OCI-LY7 (cell line): ENCODE results near the gene SETDB2. TPM values are rescaled to one million over a fixed set of nuclear protein-coding genes. Genes with fewer than 3 reads are reported as not detected.

ENCODE experiments used
- BruUV-seq: library from RNA; stranded (reverse); fragments of 400-500 nt; replicated peaks from 2 replicates; lab custom pipeline; 2021; lab: Mats Ljungman, UMichigan
- CTCF ChIA-PET: fragments of 300-600 bp; sonication (Branson Sonifier 250); formaldehyde crosslinking; loops from one replicate; lab custom pipeline; 2022; ENCODE audit warnings: antibody characterized with exemption; ENCODE audit not compliant: unreplicated experiment; lab: Charles Lee
- POLR2A ChIA-PET: fragments of 300-600 bp; sonication (Branson Sonifier 250); formaldehyde crosslinking; loops from one replicate; lab custom pipeline; 2022; ENCODE audit warnings: antibody characterized with exemption; lab: Charles Lee
- DNase-seq: peaks from one replicate; pipeline ENCODE4 v3.0.0-alpha.2; 2015; ENCODE audit warnings: low spot score
- H2AFZ ChIP-seq: fragments of 200-600 bp; sonication (generic), shearing (Covaris generic); 2 replicates; pipeline ENCODE4 v1.6.1; 2014; ENCODE audit warnings: mild to moderate bottlenecking, antibody characterized with exemption, low read length, moderate library complexity
- H3K27ac ChIP-seq: fragments of 200-600 bp; sonication (generic); 2 replicates; pipeline ENCODE4 v1.5.1; 2014; ENCODE audit warnings: mixed run types, low read depth, mild to moderate bottlenecking, moderate library complexity, low read length, inconsistent platforms; ENCODE audit not compliant: poor library complexity, severe bottlenecking
- H3K36me3 ChIP-seq: fragments of 200-600 bp; sonication (generic); 2 replicates; pipeline ENCODE4 v1.6.1; 2014; ENCODE audit warnings: mild to moderate bottlenecking, antibody characterized with exemption, low read length, moderate library complexity, mixed read lengths; ENCODE audit not compliant: insufficient read depth
- H3K4me1 ChIP-seq: fragments of 200-600 bp; sonication (generic); 2 replicates; pipeline ENCODE4 v1.5.1; 2014; ENCODE audit warnings: mild to moderate bottlenecking, low read length; ENCODE audit not compliant: insufficient read depth, poor library complexity, severe bottlenecking
- H3K4me2 ChIP-seq: fragments of 200-600 bp; sonication (generic); 2 replicates; pipeline ENCODE4 v1.6.1; 2014; ENCODE audit warnings: mild to moderate bottlenecking, low read length
- H3K4me3 ChIP-seq: fragments of 200-600 bp; sonication (generic); 2 replicates; pipeline ENCODE4 v1.5.1; 2014; ENCODE audit warnings: mild to moderate bottlenecking, low read depth, low read length; ENCODE audit not compliant: poor library complexity, severe bottlenecking
- H3K79me2 ChIP-seq: fragments of 200-600 bp; sonication (generic); 2 replicates; pipeline ENCODE4 v1.6.1; 2016; ENCODE audit warnings: low read depth, mild to moderate bottlenecking, low read length, moderate library complexity, mixed read lengths; ENCODE audit not compliant: insufficient read depth
- H3K9me2 ChIP-seq: fragments of 200-600 bp; sonication (generic); 2 replicates; pipeline ENCODE4 v1.6.1; 2016; ENCODE audit warnings: mild to moderate bottlenecking, low read length, mixed read lengths; ENCODE audit not compliant: insufficient read depth
- H3K9me3 ChIP-seq: fragments of 200-600 bp; sonication (generic); 2 replicates; pipeline ENCODE4 v1.6.1; 2014; ENCODE audit warnings: mild to moderate bottlenecking, mixed run types, low read length, mixed read lengths
- H4K20me1 ChIP-seq: fragments of 200-600 bp; sonication (generic); 2 replicates; pipeline ENCODE4 v1.6.1; 2014; ENCODE audit warnings: mild to moderate bottlenecking, antibody characterized with exemption, low read length, moderate library complexity, mixed read lengths; ENCODE audit not compliant: insufficient read depth
- CTCF ChIP-seq: fragments of 200-600 bp; sonication (generic); conservative IDR thresholded peaks from 2 replicates; pipeline ENCODE4 v1.5.1; 2014; ENCODE audit warnings: mild to moderate bottlenecking, antibody characterized with exemption, low read length, moderate library complexity, mixed read lengths
- EZH2phosphoT487 ChIP-seq: fragments of 200-600 bp; sonication (generic); IDR thresholded peaks from 2 replicates; pipeline ENCODE4 v1.6.1; 2018; ENCODE audit warnings: low read depth, borderline replicate concordance, mild to moderate bottlenecking, mixed run types, antibody characterized with exemption, low read length, moderate library complexity, mixed read lengths
- intact Hi-C: fragments of 100-400 bp; cut with micrococcal nuclease; formaldehyde crosslinking; loops from one replicate; pipeline ENCODE4 v1.10.0; 2022; ENCODE audit not compliant: unreplicated experiment
- total RNA-seq, 2 experiments: library from RNA; depleted of rRNA in 1 of 2; stranded (reverse); fragments of >200 nt in 1 of 2; shearing (Covaris generic) in 1 of 2; gene quantifications; 2 replicates each; pipeline ENCODE4 v1.2.3, GENCODE V29; 2014 to 2022

SETDB2 gene
- total RNA-seq, 2 experiments from 2014 or later = 22.0 to 41.3 TPM

GRCh38 chr13:49418206-49418605, 25.9 kb upstream of the SETDB2 start:
- Histone ChIP-seq H3K4me1 (peaks cover 62% of the 10 kb centered on the region), H3K9me2 (no peaks in the 10 kb centered on the region), H4K20me1 (no peaks in the 10 kb centered on the region), H3K4me2 (peak overlapping the region; percentile 57), H3K9me3 (no peaks in the 10 kb centered on the region), H3K4me3 (peak overlapping the region; percentile 24), H3K27ac (peak overlapping the region; percentile 59), H2AFZ (peak overlapping the region; percentile 86), H3K36me3 (no peaks in the 10 kb centered on the region), H3K79me2 (no peaks in the 10 kb centered on the region)
- intact Hi-C loops = loop anchor here (5.0 kb wide), 1 partner anchor 46 kb away; no protein-coding TSS in a partner anchor
- TF ChIP-seq EZH2phosphoT487 = no peak
- no peak for TF ChIP-seq CTCF
- ChIA-PET CTCF (no interaction called here), POLR2A (interaction anchor here (0.9 to 2.7 kb wide), 5 partner anchors 10 to 95 kb away, joined by 3 to 13 read pairs (median 5); partner anchors contain the start of gene CAB39L)
- peak; percentile 75 for DNase-seq
- BruUV-seq = no TSS peak

- POLR2A ChIA-PET = interaction anchor here (0.7 to 2.7 kb wide), 17 partner anchors 8 to 210 kb away, joined by 3 to 13 read pairs (median 4); partner anchors contain the start of gene CAB39L
- TF ChIP-seq CTCF = no peak
- TF ChIP-seq EZH2phosphoT487 = no peak
Observed at GRCh38 chr13:49419276-49419675, 24.8 kb upstream of the SETDB2 start.

GRCh38 chr13:49421391-49421790, 22.7 kb upstream of the SETDB2 start:
- no peak overlapping the region for H3K4me3 ChIP-seq
- no peak overlapping the region for H3K27ac ChIP-seq
- no peaks in the 10 kb centered on the region for H3K9me3 ChIP-seq
- H3K4me2 ChIP-seq = peak overlapping the region; percentile 9; the same call in 1 of the 2 replicates
- POLR2A ChIA-PET = interaction anchor here (0.6 kb wide), 1 partner anchor 186 kb away, joined by 4 read pairs; no protein-coding TSS in a partner anchor
- H4K20me1 ChIP-seq = no peaks in the 10 kb centered on the region
- CTCF ChIA-PET = no interaction called here
- DNase-seq = peak; percentile 83
- H3K79me2 ChIP-seq = no peaks in the 10 kb centered on the region
- no TSS peak for BruUV-seq
- H3K9me2 ChIP-seq = no peaks in the 10 kb centered on the region
- intact Hi-C loops = loop anchor here (1.0 kb wide), 3 partner anchors 120 to 427 kb away; no protein-coding TSS in a partner anchor
- H3K36me3 ChIP-seq = no peaks in the 10 kb centered on the region
- H3K4me1 ChIP-seq = peaks cover 54% of the 10 kb centered on the region
- H2AFZ ChIP-seq = peak overlapping the region; percentile 62; the same call in 1 of the 2 replicates
- TF ChIP-seq EZH2phosphoT487 = no peak
- TF ChIP-seq CTCF = peak; percentile 80

More at GRCh38 chr13:49419276-49419675, 24.8 kb upstream of the SETDB2 start:
- Histone ChIP-seq H3K27ac (peak overlapping the region; percentile 59), H4K20me1 (no peaks in the 10 kb centered on the region), H3K4me3 (no peak overlapping the region), H3K79me2 (no peaks in the 10 kb centered on the region), H3K36me3 (no peaks in the 10 kb centered on the region), H2AFZ (peak overlapping the region; percentile 86; the same call in 1 of the 2 replicates), H3K9me2 (no peaks in the 10 kb centered on the region), H3K4me2 (peak overlapping the region; percentile 57), H3K9me3 (no peaks in the 10 kb centered on the region), H3K4me1 (peaks cover 62% of the 10 kb centered on the region)
- CTCF ChIA-PET = interaction anchor here (0.6 kb wide), 1 partner anchor 77 kb away, joined by 3 read pairs; no protein-coding TSS in a partner anchor
- DNase-seq = no peak
- no TSS peak for BruUV-seq
- intact Hi-C loops = loop anchor here (5.0 kb wide), 1 partner anchor 47 kb away; no protein-coding TSS in a partner anchor
